GM11168 (cell line): Measurements from ENCODE around the gene ABCC12.
"Not testable (repeated sequence)": the region's sequence is repeated elsewhere in the genome, so short reads cannot be mapped to it uniquely, and the experiment has no call there.

Experiments used
- in situ Hi-C: fragments of 300-500 bp; cut with MboI; formaldehyde crosslinking; loops from one replicate; pipeline ENCODE4 v1.12.0; 2022; ENCODE audit warnings: low sequenced_read_pairs; ENCODE audit not compliant: unreplicated experiment

The ABCC12 gene

GRCh38 chr16:48155926-48156789 is at the start of gene ABCC12:
Gene ABCC12 (minus strand): TSS chr16:48155993. CDS start chr16:48146424, 9,569 bp downstream.
- in situ Hi-C loops: loop anchor here (25.0 kb wide), 2 partner anchors 1119 to 1219 kb away; no protein-coding TSS in a partner anchor

GRCh38 chr16:48204825-48205151 is 49.0 kb upstream of the ABCC12 start:
- in situ Hi-C loops: no loop called here

GRCh38 chr16:48203974-48204824 is 48.4 kb upstream of the ABCC12 start:
- in situ Hi-C loops: no loop called here

GRCh38 chr16:48201515-48202201 is 45.9 kb upstream of the ABCC12 start:
- in situ Hi-C loops: no loop called here

- in situ Hi-C loops: no loop called here
Measured at GRCh38 chr16:48197294-48197693, 41.5 kb upstream of the ABCC12 start.

GRCh38 chr16:48194828-48195556 is 39.2 kb upstream of the ABCC12 start:
- in situ Hi-C loops: no loop called here

- in situ Hi-C loops: no loop called here
Measured at GRCh38 chr16:48193846-48194245, 38.1 kb upstream of the ABCC12 start.

- in situ Hi-C loops: no loop called here
Measured at GRCh38 chr16:48188449-48189102, 32.8 kb upstream of the ABCC12 start.

- in situ Hi-C loops: no loop called here
Measured at GRCh38 chr16:48187779-48188178, 32.0 kb upstream of the ABCC12 start.

GRCh38 chr16:48184681-48185080 is 28.9 kb upstream of the ABCC12 start:
- in situ Hi-C loops: no loop called here

- in situ Hi-C loops: no loop called here
Measured at GRCh38 chr16:48182979-48183537, 27.3 kb upstream of the ABCC12 start.

- in situ Hi-C loops: not testable (repeated sequence)
Measured at GRCh38 chr16:48181746-48182520, 26.1 kb upstream of the ABCC12 start.

GRCh38 chr16:48180868-48181480 is 25.2 kb upstream of the ABCC12 start:
- in situ Hi-C loops: no loop called here

GRCh38 chr16:48176635-48177408 is 21.0 kb upstream of the ABCC12 start:
- in situ Hi-C loops: no loop called here

- in situ Hi-C loops: loop anchor here (25.0 kb wide), 2 partner anchors 1137 to 1237 kb away; no protein-coding TSS in a partner anchor
Measured at GRCh38 chr16:48173889-48174288, 18.1 kb upstream of the ABCC12 start.

GRCh38 chr16:48172682-48173081 is 16.9 kb upstream of the ABCC12 start:
- in situ Hi-C loops: loop anchor here (25.0 kb wide), 2 partner anchors 1135 to 1235 kb away; no protein-coding TSS in a partner anchor

- in situ Hi-C loops: loop anchor here (10.0 to 25.0 kb wide), 3 partner anchors 1035 to 1233 kb away; no protein-coding TSS in a partner anchor
Measured at GRCh38 chr16:48169896-48170295, 14.1 kb upstream of the ABCC12 start.
